HG03045 (cell line): Measurements from ENCODE around the gene SPACA5.
A peak's percentile ranks its signal among the peaks of the same experiment; 100 is the strongest.
"Not testable (repeated sequence)": the region's sequence is repeated elsewhere in the genome, so short reads cannot be mapped to it uniquely, and the experiment has no call there.

Source experiments
- ATAC-seq: cut with Tn5 transposase; IDR thresholded peaks from one replicate; pipeline ENCODE4 v1.9.1; 2021; ENCODE audit warnings: mild to moderate bottlenecking, moderate library complexity; ENCODE audit not compliant: unreplicated experiment

Gene SPACA5

GRCh38 chrX:48021026-48021900, 14.5 kb downstream of the SPACA5 start:
- peak; percentile 59 for ATAC-seq

DNA sequence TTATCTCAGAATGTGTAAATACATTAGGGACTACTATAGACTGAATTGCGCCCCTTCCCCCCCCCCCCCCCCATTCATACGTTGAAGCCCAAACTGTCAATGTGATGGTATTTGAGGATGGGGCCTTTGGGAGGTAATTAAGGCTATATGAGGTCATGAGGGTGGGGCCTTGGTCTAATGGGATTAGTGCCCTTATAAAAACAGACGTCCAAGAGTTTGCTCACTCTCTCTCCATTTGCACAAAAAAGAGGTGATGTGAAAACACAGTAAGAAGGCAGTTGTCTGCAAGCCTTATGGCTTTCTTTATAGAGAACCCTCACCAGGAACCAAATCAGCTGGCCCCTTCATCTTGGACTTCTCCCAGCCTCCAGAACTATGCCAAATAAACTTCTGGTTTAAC, 15.3 kb downstream of the SPACA5 start:
- no peak for ATAC-seq

GRCh38 chrX:48022738-48023137, 15.9 kb downstream of the SPACA5 start:
- ATAC-seq: no peak

- no peak for ATAC-seq
Measured at GRCh38 chrX:48025561-48025960, 18.8 kb downstream of the SPACA5 start.

DNA sequence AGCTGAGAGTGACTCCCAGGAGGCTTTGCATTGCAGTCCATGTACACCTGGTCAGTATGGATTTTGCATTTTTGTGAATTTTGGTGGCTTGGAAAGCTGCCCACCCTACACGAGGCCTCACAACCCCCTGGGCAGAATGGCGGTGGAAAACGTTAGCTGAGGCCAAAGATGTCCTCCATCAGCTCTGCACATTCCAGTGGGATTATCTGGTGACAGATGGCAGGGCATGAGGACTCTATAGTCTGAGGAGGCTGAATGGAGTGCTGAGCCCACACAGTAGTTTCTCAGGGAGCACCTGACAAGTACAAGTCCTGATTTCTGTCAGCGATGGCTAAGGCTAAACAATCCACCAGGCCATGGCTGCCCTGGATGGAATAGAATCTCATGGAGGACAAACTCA, 20.8 kb downstream of the SPACA5 start:
- ATAC-seq: not testable (repeated sequence)

DNA sequence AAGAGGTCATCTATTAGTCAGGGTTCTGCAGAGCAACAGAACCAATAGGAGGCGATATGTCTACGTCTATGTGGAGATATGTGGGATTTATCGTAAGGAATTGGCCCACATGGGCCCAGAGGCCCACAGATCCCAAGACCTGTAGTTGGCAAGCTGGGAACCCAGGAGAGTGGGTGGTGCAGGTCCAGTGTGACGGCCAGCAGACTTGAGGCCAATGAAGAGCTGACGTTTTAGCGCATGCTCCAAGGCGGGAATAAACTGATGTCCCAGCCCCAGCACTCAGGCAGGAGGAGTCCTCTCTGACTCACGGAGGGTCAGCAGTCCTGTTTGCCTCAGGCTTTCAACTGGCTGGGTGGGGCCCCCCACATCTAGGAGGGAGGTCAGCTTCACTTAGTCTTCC, 21.3 kb downstream of the SPACA5 start:
- no peak for ATAC-seq

DNA sequence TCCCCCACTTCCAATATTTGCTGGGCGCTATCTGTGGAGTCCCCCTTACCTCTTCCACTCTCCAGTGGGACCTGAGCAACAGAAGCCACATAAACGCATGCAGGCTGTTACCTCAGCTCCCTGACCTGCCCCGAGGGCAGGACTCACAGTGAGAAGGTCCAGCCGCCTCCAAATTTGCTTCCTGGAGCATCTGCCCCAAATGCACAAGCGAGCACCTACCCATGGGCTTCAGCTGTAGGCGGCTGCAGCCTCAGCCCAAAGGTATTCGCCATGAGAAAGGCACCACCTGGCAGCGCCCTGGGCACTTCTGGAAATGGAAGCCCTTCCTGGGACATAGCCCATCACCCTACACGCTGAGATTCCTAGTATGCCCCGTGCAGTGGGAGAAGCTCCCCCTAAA, 23.4 kb downstream of the SPACA5 start:
- ATAC-seq: no peak

GRCh38 chrX:48030641-48031173, 23.9 kb downstream of the SPACA5 start:
- not testable (repeated sequence) for ATAC-seq

DNA sequence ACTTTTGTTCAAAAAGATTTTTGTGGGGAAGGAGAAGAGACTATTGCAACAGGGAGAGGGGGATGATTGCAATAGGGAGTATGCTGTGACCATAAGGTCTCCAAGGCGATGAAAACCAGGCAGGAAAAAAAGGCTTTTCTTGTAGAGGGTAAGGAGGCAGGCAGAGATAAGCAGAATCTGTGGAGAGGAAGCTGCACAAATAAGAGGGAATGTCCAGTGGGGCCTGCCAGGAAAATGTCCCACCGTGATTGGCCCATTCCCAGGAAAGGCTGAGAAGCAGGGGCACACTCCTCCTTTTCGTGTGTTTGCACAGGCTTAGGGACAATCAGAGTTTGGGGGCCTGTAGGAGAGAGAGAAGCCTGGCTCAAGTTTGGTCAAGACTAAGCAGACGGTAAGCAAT, 29.1 kb downstream of the SPACA5 start:
- ATAC-seq: no peak

DNA sequence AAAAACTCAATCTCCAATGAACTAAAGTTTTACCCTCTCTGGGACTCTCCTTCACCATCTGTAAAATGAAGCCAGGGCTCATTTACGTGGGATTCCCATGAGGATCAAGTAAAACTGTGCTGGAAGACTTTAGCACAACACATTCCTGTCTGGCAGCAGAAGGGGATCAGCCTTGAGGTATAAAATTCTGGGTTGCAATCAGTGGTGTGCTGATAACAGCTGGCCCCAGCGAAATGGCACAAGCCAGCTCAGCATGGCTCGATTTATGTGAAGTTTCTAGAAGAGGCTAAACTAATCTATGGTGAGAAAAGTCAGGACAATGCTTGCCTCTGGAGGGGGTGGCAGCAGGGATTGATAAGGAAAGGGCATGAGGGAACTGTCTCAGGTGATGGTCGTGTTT, 36.3 kb downstream of the SPACA5 start:
- ATAC-seq: no peak

DNA sequence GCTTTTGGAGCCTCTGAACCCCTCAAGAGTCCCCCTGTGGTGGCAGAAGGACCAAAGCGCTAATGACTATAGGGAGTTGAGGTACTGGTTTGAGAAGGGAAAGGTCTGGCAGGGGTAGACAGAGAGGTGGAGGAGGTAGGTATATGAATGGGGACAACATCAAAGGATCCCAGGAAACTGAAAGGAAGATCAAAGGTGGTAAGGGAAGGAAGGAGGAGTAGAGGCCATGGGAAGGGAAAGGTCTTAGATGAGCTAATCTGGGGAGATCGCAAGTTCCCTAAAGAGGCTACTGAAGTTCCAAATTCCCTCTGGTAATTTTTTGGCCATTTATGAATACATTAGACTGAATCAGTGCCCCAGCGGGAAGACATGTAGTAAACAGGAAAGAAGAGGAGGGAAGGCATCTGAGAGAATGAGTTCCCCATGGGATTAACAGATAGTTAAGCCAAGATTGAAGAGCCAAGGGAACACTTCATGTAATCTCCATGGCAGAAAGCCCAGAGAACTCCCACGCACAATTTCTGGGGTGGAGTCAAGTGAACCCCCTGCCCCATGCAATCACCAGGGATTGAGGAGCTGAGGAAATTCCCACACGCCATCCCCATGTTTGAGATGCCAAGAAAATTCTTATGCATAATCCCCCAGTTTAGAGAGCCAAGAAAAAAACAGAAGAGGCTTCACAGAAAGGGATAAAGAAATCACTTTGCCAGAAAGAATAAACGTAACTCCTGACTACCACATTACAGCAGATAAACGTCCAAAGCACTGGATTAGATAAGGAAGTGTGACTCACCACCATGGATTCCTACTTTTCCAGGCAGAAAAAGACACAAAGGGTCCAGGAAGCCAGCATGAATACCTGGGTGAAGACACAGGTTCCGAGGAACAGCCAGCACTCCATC, 38.9 kb downstream of the SPACA5 start:
- ATAC-seq: no peak

GRCh38 chrX:48046846-48047245, 40.1 kb downstream of the SPACA5 start:
- no peak for ATAC-seq

GRCh38 chrX:48058621-48059295, 52.0 kb downstream of the SPACA5 start:
- ATAC-seq: no peak

- no peak for ATAC-seq
Measured at GRCh38 chrX:48059296-48059639, 52.5 kb downstream of the SPACA5 start.
